GM18498 (cell line): Measurements from ENCODE around the gene KCNIP1.
"Not testable (repeated sequence)": the region's sequence is repeated elsewhere in the genome, so short reads cannot be mapped to it uniquely, and the experiment has no call there.

Source experiments
- ATAC-seq: cut with Tn5 transposase; IDR thresholded peaks from one replicate; pipeline ENCODE4 v1.9.1; 2021; ENCODE audit warnings: mild to moderate bottlenecking, moderate library complexity; ENCODE audit not compliant: unreplicated experiment

KCNIP1 gene

DNA sequence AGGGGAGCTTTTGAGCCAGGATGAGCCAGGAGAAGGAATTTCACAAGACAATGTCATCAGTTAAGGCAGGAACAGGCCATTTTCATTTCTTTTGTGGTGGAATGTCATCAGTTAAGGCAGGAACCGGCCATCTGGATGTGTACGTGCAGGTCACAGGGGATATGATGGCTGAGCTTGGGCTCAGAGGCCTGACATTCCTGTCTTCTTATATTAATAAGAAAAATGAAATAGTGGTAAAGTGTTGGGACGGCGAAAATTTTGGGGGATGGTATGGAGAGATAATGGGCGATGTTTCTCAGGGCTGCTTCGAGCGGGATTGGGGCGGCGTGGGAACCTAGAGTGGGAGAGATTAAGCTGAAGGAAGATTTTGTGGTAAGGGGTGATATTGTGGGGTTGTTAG is 258.5 kb downstream of the KCNIP1 start:
- ATAC-seq, result not testable (repeated sequence)

DNA sequence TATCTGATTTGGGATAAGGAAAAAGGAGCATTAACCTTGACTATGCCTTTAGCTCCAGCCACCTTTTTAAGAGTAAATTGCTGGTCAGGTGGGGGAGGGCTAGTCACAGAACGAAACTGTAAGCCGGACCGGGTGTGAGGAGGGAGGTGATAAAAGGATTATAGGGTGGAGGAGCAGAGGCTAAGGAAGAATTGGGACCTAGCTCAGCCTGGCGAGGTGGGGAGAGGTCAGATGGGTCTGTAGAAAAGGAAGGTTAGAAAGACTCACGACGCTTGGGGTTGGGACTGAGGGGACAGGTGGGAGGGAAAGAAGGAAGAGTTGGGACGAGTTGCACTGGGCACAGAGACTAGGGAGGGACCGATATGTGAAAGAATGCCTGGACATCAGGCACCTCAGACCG is 262.0 kb downstream of the KCNIP1 start:
- ATAC-seq, result not testable (repeated sequence)

DNA sequence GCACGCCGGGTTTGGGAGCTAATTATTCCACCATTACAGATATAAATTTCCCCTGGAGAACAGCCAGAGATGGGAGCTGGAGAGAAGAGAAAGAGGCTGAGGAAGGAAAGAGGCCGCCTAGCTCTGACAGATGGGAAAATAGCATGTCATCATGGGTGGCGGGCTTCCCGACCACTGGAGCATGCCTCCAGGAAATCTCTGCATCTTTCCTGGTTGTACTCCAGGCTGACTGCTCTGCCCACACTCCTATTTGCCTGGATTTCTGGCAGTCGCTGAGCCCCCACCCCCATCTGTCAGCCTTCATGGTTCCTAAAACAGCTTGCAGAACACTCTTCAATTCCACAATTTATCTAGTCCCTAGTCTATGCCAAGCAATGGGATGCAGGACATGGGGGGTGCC is 265.4 kb downstream of the KCNIP1 start:
- no peak for ATAC-seq

DNA sequence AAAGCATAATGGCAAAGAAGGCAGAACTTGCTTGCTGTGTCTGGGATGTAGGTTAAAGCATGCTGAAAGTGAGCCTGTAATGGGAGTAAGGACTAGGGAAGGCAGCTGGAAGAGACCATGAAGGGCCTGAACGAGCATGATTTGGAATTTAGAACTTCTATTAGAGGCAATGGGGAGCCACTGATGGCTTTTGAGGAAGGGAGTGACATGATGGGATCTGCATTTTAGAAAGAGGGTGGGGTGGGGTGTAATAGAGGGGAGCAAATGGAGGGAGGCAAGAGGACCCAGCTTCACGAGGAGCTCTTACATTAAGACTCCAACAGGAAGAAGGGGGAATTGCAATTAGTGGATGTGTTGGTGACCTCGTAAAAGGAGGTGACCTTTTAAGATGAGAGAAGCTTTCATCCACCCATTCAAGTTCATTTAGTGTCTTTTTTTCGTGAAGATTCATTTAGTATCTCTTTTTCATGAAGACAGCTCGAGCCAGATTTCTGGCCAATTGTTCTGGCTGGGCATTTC is 266.1 kb downstream of the KCNIP1 start:
- no peak for ATAC-seq

GRCh38 chr5:170771496-170771895 is 267.7 kb downstream of the KCNIP1 start:
- no peak for ATAC-seq

DNA sequence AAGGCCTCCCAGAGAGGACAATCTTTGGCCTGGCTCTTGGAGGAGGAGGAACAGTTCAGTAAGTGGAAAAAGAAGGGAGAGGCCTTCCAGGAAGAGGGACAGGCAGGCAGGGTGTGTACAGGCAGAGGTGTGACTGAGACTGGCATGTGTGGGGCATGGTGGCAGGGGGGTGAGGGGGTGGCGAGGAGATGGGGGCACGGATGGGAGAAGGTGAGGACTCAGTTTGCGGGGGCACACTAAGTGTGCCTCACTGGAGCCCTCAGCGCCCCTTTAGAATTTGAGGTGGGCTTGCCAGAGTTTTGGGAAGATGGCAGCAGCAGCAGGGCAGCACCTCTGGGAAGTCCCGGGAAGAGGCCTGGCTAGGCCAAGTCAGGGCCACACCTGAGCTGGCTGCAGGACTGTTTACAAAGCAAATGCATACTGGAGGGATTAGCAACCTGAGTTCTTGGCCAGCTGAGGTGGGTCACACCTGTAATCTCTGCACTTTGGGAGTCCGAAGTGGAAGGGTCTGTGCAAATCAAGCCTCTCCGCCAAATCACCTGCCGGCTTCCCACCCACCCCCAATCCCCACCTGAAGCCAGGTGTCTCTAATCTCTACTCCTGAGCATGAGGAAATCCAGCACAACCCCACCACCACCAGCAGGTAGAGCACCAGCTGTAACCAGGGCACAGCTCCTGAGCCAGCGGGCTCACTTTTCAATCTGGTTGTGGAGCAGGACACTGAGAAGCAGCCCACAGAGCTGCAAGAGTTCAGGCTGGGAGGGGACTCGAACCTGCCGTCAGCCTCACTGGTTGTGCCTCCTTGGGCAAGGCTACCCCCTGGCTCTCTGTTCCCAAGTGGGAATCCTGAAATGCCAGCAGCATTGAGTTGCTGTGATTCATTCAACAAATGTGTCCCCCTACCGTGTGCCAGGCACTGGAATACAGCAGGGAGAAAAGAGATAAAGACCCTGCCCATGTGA is 269.5 kb downstream of the KCNIP1 start:
- no peak for ATAC-seq

GRCh38 chr5:170774831-170775230 is 271.0 kb downstream of the KCNIP1 start:
- no peak for ATAC-seq

GRCh38 chr5:170781946-170782345 is 278.1 kb downstream of the KCNIP1 start:
- no peak for ATAC-seq

DNA sequence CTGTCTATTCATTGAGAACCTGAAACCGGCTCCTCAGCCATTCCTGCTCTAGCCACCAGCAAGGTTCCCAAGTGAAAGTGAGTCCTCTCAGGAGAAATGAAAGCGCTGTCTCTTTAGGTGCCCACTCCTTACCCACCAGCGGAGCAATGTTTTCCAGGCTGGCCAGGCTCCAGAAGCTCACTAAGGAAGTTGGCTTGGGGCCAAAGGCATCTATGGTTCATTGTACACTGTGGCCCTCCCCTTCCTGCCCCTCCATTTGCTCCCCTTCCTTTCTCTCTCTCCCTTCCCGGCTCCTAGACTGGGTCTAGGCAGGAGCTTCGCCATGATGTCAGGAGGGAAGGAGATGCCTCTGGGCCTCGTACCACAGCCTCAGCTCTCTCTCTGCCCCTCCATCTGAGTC is 278.6 kb downstream of the KCNIP1 start:
- ATAC-seq, result no peak

DNA sequence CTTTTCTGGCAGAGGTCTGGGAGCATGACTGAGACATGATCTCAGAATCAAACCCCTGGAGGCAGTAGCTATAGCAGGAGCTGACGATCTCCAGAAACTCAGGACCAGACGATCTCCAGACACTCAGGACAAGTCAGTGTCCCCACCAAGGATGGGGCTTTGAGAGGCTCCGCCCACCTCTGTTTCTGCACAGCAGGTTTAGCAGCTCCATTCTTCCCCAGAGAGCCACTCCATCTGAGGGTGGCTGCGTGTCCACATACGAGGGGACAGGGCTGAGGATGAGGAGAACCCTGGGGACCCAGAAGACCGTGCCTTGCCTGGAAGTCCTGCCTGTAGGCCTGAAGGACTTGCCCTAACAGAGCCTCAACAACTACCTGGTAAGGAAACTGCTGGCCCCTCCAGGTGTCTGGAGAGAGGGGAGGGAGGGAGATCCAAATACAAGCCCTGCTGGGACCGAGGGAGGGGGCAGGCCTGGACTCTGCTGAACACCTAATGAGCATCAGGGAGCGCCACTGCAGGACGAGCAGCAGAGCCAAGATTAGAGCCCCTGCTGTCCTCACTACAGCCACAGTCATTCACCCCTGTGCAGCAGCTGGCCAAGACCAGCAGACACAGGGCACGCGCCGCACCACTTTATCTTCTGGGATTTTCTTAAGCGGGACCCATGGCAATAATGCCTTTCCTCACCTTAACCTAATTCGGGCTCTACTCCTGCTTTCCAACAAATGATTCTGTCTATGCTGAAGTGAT is 279.9 kb downstream of the KCNIP1 start, which contains the start of gene GABRP:
GABRP (plus strand) TSS at position 228 of the 750 bp plus-strand sequence. CDS start 4,891 bp downstream, outside the sequence.
- no peak for ATAC-seq

GRCh38 chr5:170785416-170785815 is 281.6 kb downstream of the KCNIP1 start:
- no peak for ATAC-seq
